CD1c-positive myeloid dendritic cell (primary cell): Measurements from ENCODE around the gene ZNF775.

Source experiments
- DNase-seq: peaks from one replicate; pipeline ENCODE4 v3.0.0-alpha.2; 2016; ENCODE audit errors: extremely low spot score

Gene ZNF775

GRCh38 chr7:150378853-150379440 is at the start of gene ZNF775:
TSS of gene ZNF775 (plus strand) at chr7:150379330. CDS start at chr7:150388471, 9,141 bp downstream.
- DNase-seq = peak; percentile 98

- DNase-seq = no peak
These were observed 49.6 kb upstream of the ZNF775 start for GRCh38 chr7:150329331-150330120.

GRCh38 chr7:150330211-150330885 is 48.8 kb upstream of the ZNF775 start:
- no peak for DNase-seq

- DNase-seq = no peak
These were observed 46.1 kb upstream of the ZNF775 start for GRCh38 chr7:150332852-150333635.

GRCh38 chr7:150333659-150334058 is 45.5 kb upstream of the ZNF775 start:
- DNase-seq = no peak

GRCh38 chr7:150334108-150334507 is 45.0 kb upstream of the ZNF775 start:
- no peak for DNase-seq

- no peak for DNase-seq
These were observed 43.9 kb upstream of the ZNF775 start for GRCh38 chr7:150335108-150335773.

- no peak for DNase-seq
These were observed 43.4 kb upstream of the ZNF775 start for GRCh38 chr7:150335774-150336112.

GRCh38 chr7:150336746-150337145 is 42.4 kb upstream of the ZNF775 start:
- DNase-seq = no peak

GRCh38 chr7:150337179-150337578 is 42.0 kb upstream of the ZNF775 start:
- no peak for DNase-seq

GRCh38 chr7:150337659-150338081 is 41.5 kb upstream of the ZNF775 start:
- DNase-seq = no peak

GRCh38 chr7:150338166-150338829 is 40.8 kb upstream of the ZNF775 start:
- DNase-seq = no peak

GRCh38 chr7:150339409-150339809 is 39.7 kb upstream of the ZNF775 start:
- DNase-seq = no peak

- DNase-seq = peak; percentile 47
These were observed 38.9 kb upstream of the ZNF775 start for GRCh38 chr7:150340024-150340749.

- DNase-seq = no peak
These were observed 38.3 kb upstream of the ZNF775 start for GRCh38 chr7:150340875-150341262.

GRCh38 chr7:150341263-150342120 is 37.6 kb upstream of the ZNF775 start, which contains the start of gene RARRES2:
TSS of gene RARRES2 (minus strand) at chr7:150341629. CDS start at chr7:150340609, 1,020 bp downstream.
- no peak for DNase-seq

GRCh38 chr7:150342121-150342408 is 37.1 kb upstream of the ZNF775 start:
- DNase-seq = no peak

- no peak for DNase-seq
These were observed 35.9 kb upstream of the ZNF775 start for GRCh38 chr7:150343225-150343624.

- no peak for DNase-seq
These were observed 34.8 kb upstream of the ZNF775 start for GRCh38 chr7:150344299-150344698.
